ENCODE data around the gene FHOD3.

The FHOD3 gene

GRCh38 chr18:36477776-36478175 lies 180.3 kb downstream of the FHOD3 start:
- no peak for DNase-seq (ENCODE audit: low read depth in 2 of 2)

- DNase-seq (ENCODE audit: low read depth in 2 of 2): no peak
These were observed 183.7 kb downstream of the FHOD3 start for GRCh38 chr18:36481201-36481657.

GRCh38 chr18:36481935-36482334 lies 184.4 kb downstream of the FHOD3 start:
- no peak for DNase-seq (ENCODE audit: low read depth in 2 of 2)

GRCh38 chr18:36484591-36484990 lies 187.1 kb downstream of the FHOD3 start:
- no peak for DNase-seq (ENCODE audit: low read depth in 2 of 2)

- DNase-seq (ENCODE audit: low read depth in 2 of 2): no peak
These were observed 188.3 kb downstream of the FHOD3 start for GRCh38 chr18:36485772-36486171.

GRCh38 chr18:36488131-36488530 lies 190.6 kb downstream of the FHOD3 start:
- DNase-seq (ENCODE audit: low read depth in 2 of 2): no peak

GRCh38 chr18:36490897-36491296 lies 193.4 kb downstream of the FHOD3 start:
- DNase-seq (ENCODE audit: low read depth in 2 of 2): no peak

- DNase-seq (ENCODE audit: low read depth in 2 of 2): no peak
These were observed 195.3 kb downstream of the FHOD3 start for GRCh38 chr18:36492604-36493329.

- DNase-seq (ENCODE audit: low read depth in 2 of 2): no peak
These were observed 196.0 kb downstream of the FHOD3 start for GRCh38 chr18:36493349-36494159.

- no peak for DNase-seq (ENCODE audit: low read depth in 2 of 2)
These were observed 196.6 kb downstream of the FHOD3 start for GRCh38 chr18:36494160-36494437.

GRCh38 chr18:36496022-36496421 lies 198.5 kb downstream of the FHOD3 start:
- no peak for DNase-seq (ENCODE audit: low read depth in 2 of 2)

- no peak for DNase-seq (ENCODE audit: low read depth in 2 of 2)
These were observed 202.4 kb downstream of the FHOD3 start for GRCh38 chr18:36499938-36500337.

- no peak for DNase-seq (ENCODE audit: low read depth in 2 of 2)
These were observed 203.6 kb downstream of the FHOD3 start for GRCh38 chr18:36501100-36501499.

GRCh38 chr18:36503477-36503876 lies 206.0 kb downstream of the FHOD3 start:
- DNase-seq (ENCODE audit: low read depth in 2 of 2): no peak

- DNase-seq (ENCODE audit: low read depth in 2 of 2): no peak
These were observed 207.4 kb downstream of the FHOD3 start for GRCh38 chr18:36504928-36505327.

- DNase-seq (ENCODE audit: low read depth in 2 of 2): no peak
These were observed 208.2 kb downstream of the FHOD3 start for GRCh38 chr18:36505665-36506064.

- no peak for DNase-seq (ENCODE audit: low read depth in 2 of 2)
These were observed 212.2 kb downstream of the FHOD3 start for GRCh38 chr18:36509646-36510197.

GRCh38 chr18:36511791-36512352 lies 214.4 kb downstream of the FHOD3 start:
- no peak for DNase-seq (ENCODE audit: low read depth in 2 of 2)

- DNase-seq (ENCODE audit: low read depth in 2 of 2): no peak
These were observed 216.0 kb downstream of the FHOD3 start for GRCh38 chr18:36513556-36513955.

- no peak for DNase-seq (ENCODE audit: low read depth in 2 of 2)
These were observed 217.3 kb downstream of the FHOD3 start for GRCh38 chr18:36514778-36515177.

- no peak for DNase-seq (ENCODE audit: low read depth in 2 of 2)
These were observed 218.7 kb downstream of the FHOD3 start for GRCh38 chr18:36516258-36516657.

GRCh38 chr18:36516726-36517125 lies 219.2 kb downstream of the FHOD3 start:
- DNase-seq (ENCODE audit: low read depth in 2 of 2): no peak

- no peak for DNase-seq (ENCODE audit: low read depth in 2 of 2)
These were observed 221.3 kb downstream of the FHOD3 start for GRCh38 chr18:36518839-36519238.

All from stimulated activated CD4-positive, alpha-beta T cell treated with anti-CD3 and anti-CD28 coated beads, Interleukin-15, amount 100 ng/mL, for 48 hours (primary cell).